Gastroesophageal sphincter (tissue), 4 donors: ENCODE results near the gene RPS6KL1. TPM values are rescaled to one million over a fixed set of nuclear protein-coding genes. Genes with fewer than 3 reads are reported as not detected.

Experiments used
- ATAC-seq: fragments of 150-250 bp; one replicate; pipeline ENCODE4 v1.9.1; 2016; ENCODE audit warnings: mild to moderate bottlenecking, moderate library complexity
- H3K27ac ChIP-seq, 4 donors: fragments of 200-600 bp; sonication (generic) in 3 of 4; 1 replicate in 3 of 4; 2 replicates in 1 of 4; pipeline ENCODE4 v1.5.1; 2016 to 2019
- H3K27me3 ChIP-seq: fragments of 200-600 bp; sonication (generic); one replicate; pipeline ENCODE4 v1.5.1; 2019
- H3K36me3 ChIP-seq, 2 donors: fragments of 200-600 bp; sonication (generic); one replicate each; pipeline ENCODE4 v1.5.1; 2019; ENCODE audit warnings: control low read depth in 1 of 2
- H3K4me1 ChIP-seq, 3 donors: fragments of 200-600 bp; sonication (generic); 1 replicate in 2 of 3; 2 replicates in 1 of 3; pipeline ENCODE4 v1.5.1; 2016 to 2019; ENCODE audit warnings: control low read depth in 2 of 3
- H3K4me3 ChIP-seq, 2 donors: fragments of 200-600 bp; sonication (generic); one replicate each; pipeline ENCODE4 v1.5.1; 2019; ENCODE audit warnings: mild to moderate bottlenecking in 1 of 2, moderate library complexity in 1 of 2
- H3K9me3 ChIP-seq, 3 donors: fragments of 200-600 bp; sonication (generic); one replicate each; pipeline ENCODE4 v1.5.1; 2017 to 2019; ENCODE audit warnings: control low read depth in 2 of 3
- CTCF ChIP-seq, 4 experiments: fragments of 200-600 bp in 2 of 4; fragments of 450-650 bp in 2 of 4; sonication (generic) in 1 of 4; IDR thresholded peaks; one replicate each; pipeline ENCODE4 v1.5.1; 2017 to 2019; ENCODE audit warnings: antibody characterized with exemption in 4 of 4, mild to moderate bottlenecking in 2 of 4, moderate library complexity in 2 of 4
- EP300 ChIP-seq: sonication (generic); formaldehyde crosslinking; IDR thresholded peaks from one replicate; pipeline ENCODE4 v1.6.1; 2017; ENCODE audit warnings: antibody characterized with exemption, mild to moderate bottlenecking
- POLR2A ChIP-seq, 2 donors: fragments of 450-650 bp; IDR thresholded peaks; one replicate each; pipeline ENCODE4 v1.6.1; 2017; ENCODE audit warnings: antibody characterized with exemption in 2 of 2, mild to moderate bottlenecking in 2 of 2, moderate library complexity in 1 of 2
- POLR2AphosphoS5 ChIP-seq: sonication (generic); formaldehyde crosslinking; IDR thresholded peaks from one replicate; pipeline ENCODE4 v1.6.1; 2017; ENCODE audit warnings: antibody characterized with exemption
- WGBS, 2 donors: methylation state at CpG; one replicate each; pipeline ENCODE4 v1.1.5; 2018; ENCODE audit warnings: low coverage in 1 of 2; 5-methylcytosine and 5-hydroxymethylcytosine counted together
- total RNA-seq, 4 donors: library from RNA; depleted of rRNA; stranded (reverse); fragments of >200 nt; gene quantifications; one replicate each; pipeline ENCODE4 v1.1.0, GENCODE V29; 2016

Gene RPS6KL1
- total RNA-seq, 4 donors from 2014 or later: 4.0 to 10.2 (median 8.2) TPM

- Histone ChIP-seq H3K27ac (no peak overlapping the region), H3K9me3 (no peaks in the 10 kb centered on the region), H3K36me3 (no peaks in the 10 kb centered on the region), H3K27me3 (peaks cover 3% of the 10 kb centered on the region), H3K4me3 (no peak overlapping the region), H3K4me1 (no peaks in the 10 kb centered on the region)
- 41 to 74% methylated on average over 3 of the region's 3 CpGs for WGBS, 2 donors
- ATAC-seq: no peak
- TF ChIP-seq CTCF (IDR thresholded peaks at IDR 0.05): no peak
- TF ChIP-seq EP300: no peak
- TF ChIP-seq POLR2AphosphoS5: no peak
- no peak for TF ChIP-seq POLR2A (IDR thresholded peaks at IDR 0.05)
These were observed 56.2 kb downstream of the RPS6KL1 start for GRCh38 chr14:74866708-74867389.

- H3K36me3 ChIP-seq: no peaks in the 10 kb centered on the region
- H3K9me3 ChIP-seq: no peaks in the 10 kb centered on the region
- H3K4me1 ChIP-seq: peaks cover 0 to 12% (median 3%) of the 10 kb centered on the region in 3 donors
- peaks cover 3% of the 10 kb centered on the region for H3K27me3 ChIP-seq
- WGBS, 2 donors: 93 to 96% methylated on average over 3 to 5 of the region's 5 CpGs
- ATAC-seq: no peak
- no peak for TF ChIP-seq POLR2AphosphoS5
- no peak for TF ChIP-seq CTCF (IDR thresholded peaks at IDR 0.05)
- TF ChIP-seq POLR2A (IDR thresholded peaks at IDR 0.05): no peak
- TF ChIP-seq EP300: no peak
- no peak overlapping the region for H3K4me3 ChIP-seq
- no peak overlapping the region for H3K27ac ChIP-seq
These were observed 57.9 kb downstream of the RPS6KL1 start for GRCh38 chr14:74865156-74865555.

GRCh38 chr14:74864198-74864597 is 58.9 kb downstream of the RPS6KL1 start:
- no peak for TF ChIP-seq CTCF (IDR thresholded peaks at IDR 0.05)
- TF ChIP-seq POLR2AphosphoS5: no peak
- no peak for TF ChIP-seq EP300
- TF ChIP-seq POLR2A (IDR thresholded peaks at IDR 0.05): no peak
- WGBS, 2 donors: 80 to 86% methylated on average over 9 of the region's 9 CpGs

GRCh38 chr14:74863274-74863673 is 59.8 kb downstream of the RPS6KL1 start:
- Histone ChIP-seq H3K9me3 (no peaks in the 10 kb centered on the region), H3K27ac (no peak overlapping the region), H3K4me3 (no peak overlapping the region), H3K27me3 (peaks cover 3% of the 10 kb centered on the region), H3K4me1 (peaks cover 0 to 15% (median 3%) of the 10 kb centered on the region in 3 donors), H3K36me3 (no peaks in the 10 kb centered on the region)
- WGBS, 2 donors: no CpG with 5 or more reads among the region's 9 CpGs
- no peak for ATAC-seq
- no peak for TF ChIP-seq EP300
- TF ChIP-seq POLR2A (IDR thresholded peaks at IDR 0.05): no peak
- no peak for TF ChIP-seq CTCF (IDR thresholded peaks at IDR 0.05)
- TF ChIP-seq POLR2AphosphoS5: no peak

More at GRCh38 chr14:74864198-74864597, 58.9 kb downstream of the RPS6KL1 start:
- no peak for ATAC-seq
- H3K27ac ChIP-seq: no peak overlapping the region
- H3K9me3 ChIP-seq: no peaks in the 10 kb centered on the region
- no peak overlapping the region for H3K4me3 ChIP-seq
- H3K36me3 ChIP-seq: no peaks in the 10 kb centered on the region
- H3K4me1 ChIP-seq: peaks cover 0 to 15% (median 3%) of the 10 kb centered on the region in 3 donors
- peaks cover 3% of the 10 kb centered on the region for H3K27me3 ChIP-seq

- peaks cover 0 to 15% (median 3%) of the 10 kb centered on the region in 3 donors for H3K4me1 ChIP-seq
- H3K27ac ChIP-seq: no peak overlapping the region
- WGBS, 2 donors: 54 to 80% methylated on average over 2 to 3 of the region's 3 CpGs
- H3K9me3 ChIP-seq: no peaks in the 10 kb centered on the region
- no peak overlapping the region for H3K4me3 ChIP-seq
- H3K36me3 ChIP-seq: no peaks in the 10 kb centered on the region
- peaks cover 3% of the 10 kb centered on the region for H3K27me3 ChIP-seq
- ATAC-seq: no peak
- TF ChIP-seq CTCF (IDR thresholded peaks at IDR 0.05) (no peak), POLR2A (IDR thresholded peaks at IDR 0.05) (no peak), EP300 (no peak), POLR2AphosphoS5 (no peak)
These were observed 61.3 kb downstream of the RPS6KL1 start for GRCh38 chr14:74861734-74862090.
